ENCODE data around the gene CDK6. TPM values are rescaled to one million over a fixed set of nuclear protein-coding genes. Genes with fewer than 3 reads are reported as not detected.

CDK6 gene
- total RNA-seq, 1 donor, result 45.6 TPM

DNA sequence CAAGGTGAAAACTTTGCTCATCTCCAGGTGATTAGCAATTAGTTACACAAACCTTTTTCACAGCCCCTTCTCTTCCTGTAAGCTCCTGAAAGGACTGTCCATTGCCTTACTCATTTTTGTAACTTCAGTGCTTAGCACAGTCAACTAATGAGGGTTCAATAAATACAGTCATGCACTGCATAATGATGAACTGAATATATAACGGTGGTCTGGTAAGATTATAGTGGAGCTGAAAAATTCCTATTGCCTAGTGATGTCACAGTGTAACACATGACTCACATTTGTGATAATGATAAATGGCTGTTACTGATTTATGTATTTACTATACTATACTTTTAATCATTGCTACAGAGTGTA is 233.3 kb downstream of the CDK6 start:
- Histone ChIP-seq H3K4me2 (ENCODE audit: insufficient read depth, low read length) (no peak overlapping the region), H3K9me3 (ENCODE audit: low read depth, low read length) (no peaks in the 10 kb centered on the region), H3K4me3 (ENCODE audit: insufficient read depth, low read length) (no peak overlapping the region), H2AFZ (ENCODE audit: low read length) (no peak overlapping the region), H3K27me3 (ENCODE audit: insufficient read depth, low read length) (no peaks in the 10 kb centered on the region), H3K27ac (ENCODE audit: low read depth, low read length) (no peak overlapping the region), H3K4me1 (ENCODE audit: insufficient read depth, low read length) (peaks cover 10% of the 10 kb centered on the region), H3K79me2 (ENCODE audit: insufficient read depth, low read length) (no peaks in the 10 kb centered on the region), H3K36me3 (ENCODE audit: insufficient read depth, low read length) (peaks cover 8% of the 10 kb centered on the region), H4K20me1 (ENCODE audit: insufficient read depth, low read length) (no peaks in the 10 kb centered on the region)
- no peak for DNase-seq (ENCODE audit: insufficient read length, low spot score, missing footprints)
- TF ChIP-seq, protein P1, sequence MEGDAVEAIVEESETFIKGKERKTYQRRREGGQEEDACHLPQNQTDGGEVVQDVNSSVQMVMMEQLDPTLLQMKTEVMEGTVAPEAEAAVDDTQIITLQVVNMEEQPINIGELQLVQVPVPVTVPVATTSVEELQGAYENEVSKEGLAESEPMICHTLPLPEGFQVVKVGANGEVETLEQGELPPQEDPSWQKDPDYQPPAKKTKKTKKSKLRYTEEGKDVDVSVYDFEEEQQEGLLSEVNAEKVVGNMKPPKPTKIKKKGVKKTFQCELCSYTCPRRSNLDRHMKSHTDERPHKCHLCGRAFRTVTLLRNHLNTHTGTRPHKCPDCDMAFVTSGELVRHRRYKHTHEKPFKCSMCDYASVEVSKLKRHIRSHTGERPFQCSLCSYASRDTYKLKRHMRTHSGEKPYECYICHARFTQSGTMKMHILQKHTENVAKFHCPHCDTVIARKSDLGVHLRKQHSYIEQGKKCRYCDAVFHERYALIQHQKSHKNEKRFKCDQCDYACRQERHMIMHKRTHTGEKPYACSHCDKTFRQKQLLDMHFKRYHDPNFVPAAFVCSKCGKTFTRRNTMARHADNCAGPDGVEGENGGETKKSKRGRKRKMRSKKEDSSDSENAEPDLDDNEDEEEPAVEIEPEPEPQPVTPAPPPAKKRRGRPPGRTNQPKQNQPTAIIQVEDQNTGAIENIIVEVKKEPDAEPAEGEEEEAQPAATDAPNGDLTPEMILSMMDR (IDR thresholded peaks at IDR 0.05; ENCODE audit: extremely low read depth, low read depth, low read length), result no peak

DNA sequence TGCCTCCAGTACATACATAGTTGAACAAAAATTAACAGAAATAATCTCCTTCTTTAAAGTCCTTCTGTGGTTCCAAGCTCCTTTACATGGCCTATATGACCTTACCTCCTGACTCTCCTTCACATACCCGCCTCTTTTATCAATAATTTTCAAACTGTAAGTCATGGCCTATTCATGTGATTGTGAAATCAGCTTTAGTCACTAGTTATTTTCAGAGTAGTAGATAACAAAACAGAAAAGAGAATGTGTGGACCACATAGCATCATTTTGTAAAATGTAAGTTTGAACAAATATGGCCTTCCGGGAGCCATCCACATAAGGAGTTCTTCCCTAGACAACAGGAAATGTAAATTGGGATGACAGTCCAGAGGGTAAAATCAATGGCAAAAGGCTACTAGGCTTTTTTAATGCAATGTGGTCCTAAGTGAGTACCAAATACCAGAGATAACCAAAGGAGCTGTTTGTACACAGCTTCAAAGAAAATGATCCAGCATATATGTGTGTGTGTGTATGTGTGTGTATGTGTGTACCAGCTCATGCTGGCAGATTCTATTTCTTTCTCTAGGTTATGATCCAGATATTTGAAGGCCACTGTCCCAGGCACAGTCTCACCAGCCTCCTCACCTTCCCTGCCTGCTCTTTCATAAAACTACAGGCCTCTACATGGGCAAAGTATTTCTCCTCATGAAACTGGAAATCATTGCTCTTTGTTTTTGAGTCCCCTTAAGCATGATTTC is 233.9 kb downstream of the CDK6 start:
- Histone ChIP-seq H3K27ac (ENCODE audit: low read depth, low read length) (no peak overlapping the region), H2AFZ (ENCODE audit: low read length) (no peak overlapping the region), H4K20me1 (ENCODE audit: insufficient read depth, low read length) (no peaks in the 10 kb centered on the region), H3K4me3 (ENCODE audit: insufficient read depth, low read length) (no peak overlapping the region), H3K9me3 (ENCODE audit: low read depth, low read length) (no peaks in the 10 kb centered on the region), H3K36me3 (ENCODE audit: insufficient read depth, low read length) (peaks cover 8% of the 10 kb centered on the region), H3K4me2 (ENCODE audit: insufficient read depth, low read length) (no peak overlapping the region), H3K4me1 (ENCODE audit: insufficient read depth, low read length) (peaks cover 10% of the 10 kb centered on the region), H3K79me2 (ENCODE audit: insufficient read depth, low read length) (no peaks in the 10 kb centered on the region), H3K27me3 (ENCODE audit: insufficient read depth, low read length) (no peaks in the 10 kb centered on the region)
- TF ChIP-seq, protein P1 (IDR thresholded peaks at IDR 0.05; ENCODE audit: extremely low read depth, low read depth, low read length), result no peak
- no peak for DNase-seq (ENCODE audit: insufficient read length, low spot score, missing footprints)

DNA sequence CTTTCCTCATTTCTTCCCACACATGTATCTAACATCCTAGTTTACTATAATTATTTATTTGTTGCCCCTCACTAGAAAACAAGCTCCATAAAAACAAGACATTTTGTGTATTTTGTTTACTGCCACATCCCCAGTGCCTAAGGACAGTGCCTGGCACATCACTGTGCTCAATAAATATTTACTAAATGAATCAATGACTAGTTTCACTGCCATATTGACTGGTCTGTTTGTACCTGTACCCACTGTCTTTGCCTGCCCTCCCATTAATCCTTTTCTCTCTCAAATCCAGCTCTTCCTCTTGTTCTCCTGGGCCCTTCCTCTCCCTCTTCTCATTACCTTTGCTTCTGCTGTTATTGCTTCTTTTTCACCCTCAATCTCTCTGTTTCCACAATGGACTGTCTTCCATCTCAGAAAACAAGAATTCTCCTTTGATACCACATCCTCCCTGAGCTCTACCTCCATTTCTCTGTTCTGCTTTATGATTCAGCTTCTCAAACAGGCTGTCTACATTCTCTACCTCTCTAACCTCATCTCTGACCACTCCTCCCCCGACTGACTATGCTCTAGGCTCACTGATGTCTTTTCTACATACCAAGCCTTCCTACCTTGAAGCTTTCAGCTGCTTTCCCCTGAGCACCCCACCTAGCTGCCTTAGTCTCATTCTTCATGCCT is 237.9 kb downstream of the CDK6 start:
- peaks cover 16% of the 10 kb centered on the region for H3K4me1 ChIP-seq (ENCODE audit: insufficient read depth, low read length)
- no peaks in the 10 kb centered on the region for H3K79me2 ChIP-seq (ENCODE audit: insufficient read depth, low read length)
- no peaks in the 10 kb centered on the region for H4K20me1 ChIP-seq (ENCODE audit: insufficient read depth, low read length)
- no peak for DNase-seq (ENCODE audit: insufficient read length, low spot score, missing footprints)
- no peaks in the 10 kb centered on the region for H3K27me3 ChIP-seq (ENCODE audit: insufficient read depth, low read length)
- TF ChIP-seq, protein P1 (IDR thresholded peaks at IDR 0.05; ENCODE audit: extremely low read depth, low read depth, low read length), result no peak
- no peak overlapping the region for H2AFZ ChIP-seq (ENCODE audit: low read length)
- H3K36me3 ChIP-seq (ENCODE audit: insufficient read depth, low read length), result no peaks in the 10 kb centered on the region
- no peak overlapping the region for H3K27ac ChIP-seq (ENCODE audit: low read depth, low read length)
- H3K4me2 ChIP-seq (ENCODE audit: insufficient read depth, low read length), result no peak overlapping the region
- no peak overlapping the region for H3K4me3 ChIP-seq (ENCODE audit: insufficient read depth, low read length)
- H3K9me3 ChIP-seq (ENCODE audit: low read depth, low read length), result no peaks in the 10 kb centered on the region

DNA sequence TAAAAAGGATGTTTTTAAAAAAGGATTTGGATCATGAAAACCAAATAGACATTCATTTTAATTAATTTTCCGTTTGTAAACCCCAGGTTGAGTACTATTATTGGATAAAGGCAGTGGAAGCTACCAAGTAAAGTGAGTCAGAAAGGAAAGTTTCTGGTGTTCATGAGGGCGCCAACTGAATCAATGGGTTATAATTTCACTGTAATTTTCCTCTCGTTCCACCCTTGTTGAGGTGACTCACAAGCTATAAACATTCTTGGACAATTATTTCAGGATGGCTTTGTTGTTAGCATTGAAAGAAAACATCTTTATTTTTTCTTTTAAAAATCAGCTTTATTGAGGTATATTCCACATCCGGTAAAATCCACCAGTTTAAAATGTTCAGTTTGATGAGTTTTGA is 241.1 kb downstream of the CDK6 start:
- no peaks in the 10 kb centered on the region for H3K36me3 ChIP-seq (ENCODE audit: insufficient read depth, low read length)
- H2AFZ ChIP-seq (ENCODE audit: low read length), result no peak overlapping the region
- DNase-seq (ENCODE audit: insufficient read length, low spot score, missing footprints), result peak; percentile 85
- TF ChIP-seq, protein P1 (IDR thresholded peaks at IDR 0.05; ENCODE audit: extremely low read depth, low read depth, low read length), result no peak
- no peaks in the 10 kb centered on the region for H3K9me3 ChIP-seq (ENCODE audit: low read depth, low read length)
- H3K4me1 ChIP-seq (ENCODE audit: insufficient read depth, low read length), result peaks cover 6% of the 10 kb centered on the region
- no peaks in the 10 kb centered on the region for H3K79me2 ChIP-seq (ENCODE audit: insufficient read depth, low read length)
- H3K27me3 ChIP-seq (ENCODE audit: insufficient read depth, low read length), result no peaks in the 10 kb centered on the region
- peak overlapping the region; percentile 44 for H3K4me2 ChIP-seq (ENCODE audit: insufficient read depth, low read length)
- no peaks in the 10 kb centered on the region for H4K20me1 ChIP-seq (ENCODE audit: insufficient read depth, low read length)
- H3K27ac ChIP-seq (ENCODE audit: low read depth, low read length), result peak overlapping the region; percentile 60
- H3K4me3 ChIP-seq (ENCODE audit: insufficient read depth, low read length), result no peak overlapping the region
